GM12801 (cell line): ENCODE data around the gene IMMP2L.

Experiments
- CTCF ChIP-seq: IDR thresholded peaks from one replicate; pipeline ENCODE4 v1.5.1; 2011; ENCODE audit warnings: control low read depth; ENCODE audit not compliant: insufficient read length; ENCODE audit errors: extremely low read depth

Gene IMMP2L

DNA sequence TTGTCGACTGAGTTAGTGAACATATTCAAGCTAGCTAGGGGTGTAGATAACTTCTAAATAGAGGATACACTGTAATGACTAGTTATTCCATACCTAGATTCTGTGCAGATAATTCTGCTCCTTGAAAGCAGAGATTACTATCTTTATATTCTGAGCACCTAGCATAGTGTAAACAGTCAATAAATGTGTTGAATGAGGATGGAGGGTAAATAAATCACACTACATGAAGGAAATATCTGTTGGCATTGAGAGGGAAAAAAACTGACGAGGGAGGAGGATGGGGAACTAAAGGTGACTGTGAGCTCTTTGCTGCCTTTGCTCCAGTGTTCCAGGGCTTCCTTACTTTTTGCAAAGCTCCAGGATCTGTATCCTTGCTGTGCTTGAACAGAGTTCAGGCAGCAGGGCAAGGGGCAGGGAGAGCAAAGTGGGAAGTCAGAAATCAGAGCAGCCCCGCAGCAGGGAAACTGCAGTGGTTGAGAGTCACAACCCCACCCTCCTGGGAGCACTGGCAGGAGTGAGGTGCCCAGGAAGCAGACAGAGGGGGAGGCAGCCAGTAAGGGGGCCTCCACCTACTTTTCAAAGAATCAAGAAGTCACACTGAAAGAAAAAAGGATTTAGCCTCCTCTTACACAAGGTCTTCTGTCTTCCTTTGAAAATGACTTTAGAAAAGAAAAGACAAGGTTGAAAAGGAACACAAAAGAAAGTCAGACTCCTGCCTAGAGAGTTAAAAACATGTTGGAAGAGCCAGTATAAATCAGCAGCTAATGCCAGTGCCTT is 543.1 kb downstream of the IMMP2L start:
- TF ChIP-seq CTCF, result no peak

DNA sequence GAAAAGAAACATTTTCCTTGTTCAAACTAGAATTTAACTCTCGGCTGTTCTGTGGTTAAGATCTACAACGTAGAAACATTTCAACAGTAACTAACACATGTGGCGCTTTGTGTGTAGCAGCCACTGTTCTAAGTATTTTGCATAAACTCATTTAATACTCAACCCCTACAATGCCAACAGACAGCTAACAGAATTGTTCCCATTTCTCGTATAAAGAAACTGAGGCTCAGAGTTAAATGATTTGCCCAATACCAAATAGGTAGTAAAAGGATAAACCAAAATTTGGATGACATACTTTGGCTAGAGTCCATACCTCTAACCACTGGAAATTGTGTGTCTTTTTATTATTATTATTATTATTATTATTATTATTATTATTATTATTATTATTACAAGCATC is 543.8 kb downstream of the IMMP2L start:
- TF ChIP-seq CTCF, result no peak

GRCh38 chr7:111014079-111014478 is 548.2 kb downstream of the IMMP2L start:
- TF ChIP-seq CTCF, result no peak

DNA sequence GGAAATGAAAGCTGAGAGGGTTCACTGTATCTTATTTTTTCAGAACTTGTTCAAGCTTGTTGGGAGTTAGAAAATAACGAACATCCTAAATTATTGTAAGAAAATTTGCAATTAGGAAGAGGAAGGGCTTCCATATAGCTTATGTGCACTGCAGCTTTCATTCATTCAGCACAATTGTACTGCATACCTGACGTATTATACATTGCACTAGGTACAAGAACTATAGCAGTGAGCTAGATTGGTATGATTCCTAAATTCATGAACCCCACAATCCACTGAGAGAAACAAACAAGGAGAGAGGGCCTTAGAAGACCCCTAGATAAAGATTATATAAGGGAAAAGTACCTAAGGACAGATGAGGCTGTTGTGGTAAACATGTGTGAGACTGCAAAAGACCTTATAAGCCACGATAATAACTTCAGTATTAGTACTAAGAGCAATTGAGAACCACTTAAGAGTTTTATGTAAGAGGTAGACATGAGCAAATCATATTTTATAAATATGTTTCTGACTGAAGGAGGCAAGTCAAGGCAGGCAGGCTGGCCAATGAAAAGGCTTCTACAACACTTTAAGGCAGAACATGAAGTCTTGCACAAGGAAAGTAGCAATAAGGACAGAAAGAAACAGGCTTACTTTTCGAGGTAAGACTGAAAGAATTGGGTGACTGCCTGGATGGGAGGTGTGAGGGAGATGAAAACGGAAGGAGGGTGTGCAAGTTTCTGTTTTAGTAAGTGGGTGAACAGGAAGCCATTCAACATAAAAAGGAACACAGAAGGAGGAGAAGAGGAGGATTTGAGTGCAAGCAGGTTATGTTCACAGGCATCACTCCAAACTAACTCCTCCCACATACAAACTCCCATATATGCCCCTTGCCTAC is 549.3 kb downstream of the IMMP2L start:
- no peak for TF ChIP-seq CTCF

DNA sequence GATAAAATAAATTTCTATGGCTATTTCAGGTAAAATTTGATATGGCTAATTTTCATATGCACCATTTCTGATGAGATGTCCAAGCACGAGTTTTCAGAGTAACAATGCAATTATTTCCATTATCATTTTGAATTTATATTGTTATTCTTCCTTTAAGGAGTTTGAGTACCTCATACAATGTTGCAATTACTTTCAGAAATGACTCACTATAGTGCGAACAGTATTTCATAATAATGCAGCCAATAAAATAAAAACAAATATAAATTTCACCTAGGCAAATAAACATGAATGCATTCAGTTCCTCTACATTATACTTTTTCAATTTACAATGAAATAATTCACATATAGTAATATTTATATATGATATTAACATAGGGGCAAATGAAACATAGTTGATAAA is 550.1 kb downstream of the IMMP2L start:
- TF ChIP-seq CTCF, result no peak

GRCh38 chr7:111011520-111011919 is 550.8 kb downstream of the IMMP2L start:
- no peak for TF ChIP-seq CTCF

DNA sequence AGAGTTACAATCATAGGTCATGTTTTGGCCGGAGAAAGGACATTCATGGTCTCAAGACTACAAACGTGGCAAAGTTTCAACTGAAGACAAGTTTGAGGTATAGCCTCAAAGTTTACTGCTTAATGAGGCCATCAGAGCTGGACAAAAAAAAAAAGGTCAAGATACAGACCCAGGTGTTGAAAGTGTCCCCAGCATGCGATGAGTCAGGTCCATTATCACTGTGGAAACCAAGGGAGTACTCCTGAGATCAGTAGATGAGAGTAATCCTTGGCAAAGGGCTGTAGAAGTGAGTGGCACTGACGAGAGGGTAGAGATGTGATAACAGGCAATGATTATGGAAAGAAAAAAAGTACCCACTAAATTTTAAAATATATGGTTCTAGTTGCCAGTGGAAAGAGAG is 551.5 kb downstream of the IMMP2L start:
- no peak for TF ChIP-seq CTCF
